ENCODE results near the gene TMEM63B.

The TMEM63B gene

GRCh38 chr6:44127186-44128019 is at the start of gene TMEM63B, which contains the start of gene MRPL14:
Gene TMEM63B (plus strand): TSS chr6:44127554. CDS start chr6:44134585, 7,031 bp downstream.
Gene MRPL14 (minus strand): TSS chr6:44127452. CDS start chr6:44116611, 10,841 bp downstream.
- H3K4me3 ChIP-seq (ENCODE audit: low read length) = peak within 1 kb of the TSS; percentile 82
- peak; percentile 84 for DNase-seq (ENCODE audit: low read depth)
- no peak for TF ChIP-seq CTCF (conservative IDR thresholded peaks at IDR 0.05; ENCODE audit: low read length)

- no peak for TF ChIP-seq CTCF (conservative IDR thresholded peaks at IDR 0.05; ENCODE audit: low read length)
- H3K4me3 ChIP-seq (ENCODE audit: low read length) = no peak overlapping the region
- no peak for DNase-seq (ENCODE audit: low read depth)
Measured at GRCh38 chr6:44078219-44078826, 49.0 kb upstream of the TMEM63B start.

- peak; percentile 86 for TF ChIP-seq CTCF (conservative IDR thresholded peaks at IDR 0.05; ENCODE audit: low read length)
- H3K4me3 ChIP-seq (ENCODE audit: low read length) = no peak overlapping the region
- DNase-seq (ENCODE audit: low read depth) = peak; percentile 65
Measured at GRCh38 chr6:44078827-44079671, 48.3 kb upstream of the TMEM63B start.

- no peak for TF ChIP-seq CTCF (conservative IDR thresholded peaks at IDR 0.05; ENCODE audit: low read length)
- DNase-seq (ENCODE audit: low read depth) = no peak
- H3K4me3 ChIP-seq (ENCODE audit: low read length) = no peak overlapping the region
Measured at GRCh38 chr6:44079672-44080071, 47.7 kb upstream of the TMEM63B start.

- no peak for TF ChIP-seq CTCF (conservative IDR thresholded peaks at IDR 0.05; ENCODE audit: low read length)
- no peak for DNase-seq (ENCODE audit: low read depth)
- H3K4me3 ChIP-seq (ENCODE audit: low read length) = no peak overlapping the region
Measured at GRCh38 chr6:44080561-44081521, 46.5 kb upstream of the TMEM63B start.

- no peak overlapping the region for H3K4me3 ChIP-seq (ENCODE audit: low read length)
- no peak for DNase-seq (ENCODE audit: low read depth)
- no peak for TF ChIP-seq CTCF (conservative IDR thresholded peaks at IDR 0.05; ENCODE audit: low read length)
Measured at GRCh38 chr6:44081753-44082152, 45.6 kb upstream of the TMEM63B start.
